Breast epithelium (tissue), 4 donors: ENCODE data around the gene FIGNL1. TPM values are rescaled to one million over a fixed set of nuclear protein-coding genes. Genes with fewer than 3 reads are reported as not detected.

Experiments used
- DNase-seq, 2 donors: peaks; one replicate each; pipeline ENCODE4 v3.0.0-alpha.2; 2019; ENCODE audit warnings: low spot score in 2 of 2
- H3K27ac ChIP-seq, 2 donors: fragments of 200-600 bp; sonication (generic) in 1 of 2; one replicate each; pipeline ENCODE4 v1.5.1; 2016 to 2019; ENCODE audit warnings: mild to moderate bottlenecking in 1 of 2
- H3K27me3 ChIP-seq, 2 donors: fragments of 200-600 bp; sonication (generic) in 1 of 2; one replicate each; pipeline versions ENCODE4 v1.5.1 to v1.6.0; 2017 to 2019; ENCODE audit warnings: control low read depth in 1 of 2, mild to moderate bottlenecking in 1 of 2
- H3K36me3 ChIP-seq: fragments of 200-600 bp; one replicate; pipeline ENCODE4 v1.5.1; 2019
- H3K4me1 ChIP-seq, 2 donors: fragments of 200-600 bp; sonication (generic); one replicate each; pipeline ENCODE4 v1.5.1; 2016 to 2019; ENCODE audit warnings: control low read depth in 1 of 2
- H3K4me3 ChIP-seq, 3 donors: fragments of 200-600 bp; sonication (generic); 1 replicate in 2 of 3; 2 replicates in 1 of 3; pipeline ENCODE4 v1.5.1; 2016 to 2019; ENCODE audit warnings: mild to moderate bottlenecking in 3 of 3, moderate library complexity in 2 of 3
- H3K9me3 ChIP-seq, 2 donors: fragments of 200-600 bp; sonication (generic) in 1 of 2; one replicate each; pipeline ENCODE4 v1.5.1; 2016 to 2019; ENCODE audit warnings: control low read depth in 1 of 2
- POLR2A ChIP-seq: fragments of 450-650 bp; IDR thresholded peaks from one replicate; pipeline ENCODE4 v1.6.1; 2016; ENCODE audit warnings: antibody characterized with exemption, mild to moderate bottlenecking, moderate library complexity
- POLR2AphosphoS5 ChIP-seq, 3 donors: sonication (generic); formaldehyde crosslinking; IDR thresholded peaks; one replicate each; pipeline ENCODE4 v1.6.1; 2017; ENCODE audit warnings: antibody characterized with exemption in 3 of 3
- intact Hi-C: fragments of 100-400 bp; cut with DNase I; formaldehyde crosslinking; loops from one replicate; pipeline ENCODE4 v1.15.1; 2023; ENCODE audit warnings: low total_unique reads
- total RNA-seq, 3 donors: library from RNA; depleted of rRNA; stranded (reverse); fragments of >200 nt; gene quantifications; one replicate each; pipeline ENCODE4 v1.1.0, GENCODE V29; 2016
- TF ChIP-seq, protein P1 (sequence below), 3 donors: fragments of 450-650 bp; IDR thresholded peaks; one replicate each; pipeline ENCODE4 v1.5.1; 2016 to 2017; ENCODE audit warnings: antibody characterized with exemption in 3 of 3, mild to moderate bottlenecking in 3 of 3, moderate library complexity in 3 of 3

FIGNL1 gene
- total RNA-seq, 3 donors from 2014 or later, result 10.8 to 13.1 (median 11.7) TPM

DNA sequence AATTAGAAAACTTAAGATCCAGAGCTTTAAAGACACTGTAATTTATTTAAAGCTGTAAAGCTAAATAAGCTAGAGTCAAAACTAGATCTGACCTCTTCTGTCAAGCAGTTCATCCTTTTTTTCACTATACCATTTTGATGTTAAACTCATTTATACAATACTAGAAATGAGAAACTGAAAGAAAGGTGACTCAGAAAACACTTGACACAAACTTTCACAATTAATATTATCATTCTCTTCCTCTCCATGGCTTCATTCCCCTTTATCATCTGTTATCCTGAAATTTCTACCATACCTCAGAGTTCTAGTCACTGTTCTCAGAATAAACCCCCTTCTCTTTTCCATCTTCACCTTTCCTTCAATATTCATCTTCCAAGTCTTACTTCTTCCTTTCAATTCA is 1.3 kb downstream of the FIGNL1 start:
- H3K27ac ChIP-seq, result no peak overlapping the region
- no peaks in the 10 kb centered on the region for H3K36me3 ChIP-seq
- DNase-seq, result no peak
- no peaks in the 10 kb centered on the region for H3K9me3 ChIP-seq
- H3K4me1 ChIP-seq, result no peaks in the 10 kb centered on the region
- no peak for TF ChIP-seq POLR2AphosphoS5 (IDR thresholded peaks at IDR 0.05)
- TF ChIP-seq, protein P1, sequence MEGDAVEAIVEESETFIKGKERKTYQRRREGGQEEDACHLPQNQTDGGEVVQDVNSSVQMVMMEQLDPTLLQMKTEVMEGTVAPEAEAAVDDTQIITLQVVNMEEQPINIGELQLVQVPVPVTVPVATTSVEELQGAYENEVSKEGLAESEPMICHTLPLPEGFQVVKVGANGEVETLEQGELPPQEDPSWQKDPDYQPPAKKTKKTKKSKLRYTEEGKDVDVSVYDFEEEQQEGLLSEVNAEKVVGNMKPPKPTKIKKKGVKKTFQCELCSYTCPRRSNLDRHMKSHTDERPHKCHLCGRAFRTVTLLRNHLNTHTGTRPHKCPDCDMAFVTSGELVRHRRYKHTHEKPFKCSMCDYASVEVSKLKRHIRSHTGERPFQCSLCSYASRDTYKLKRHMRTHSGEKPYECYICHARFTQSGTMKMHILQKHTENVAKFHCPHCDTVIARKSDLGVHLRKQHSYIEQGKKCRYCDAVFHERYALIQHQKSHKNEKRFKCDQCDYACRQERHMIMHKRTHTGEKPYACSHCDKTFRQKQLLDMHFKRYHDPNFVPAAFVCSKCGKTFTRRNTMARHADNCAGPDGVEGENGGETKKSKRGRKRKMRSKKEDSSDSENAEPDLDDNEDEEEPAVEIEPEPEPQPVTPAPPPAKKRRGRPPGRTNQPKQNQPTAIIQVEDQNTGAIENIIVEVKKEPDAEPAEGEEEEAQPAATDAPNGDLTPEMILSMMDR (IDR thresholded peaks at IDR 0.05), result no peak
- TF ChIP-seq POLR2A, result no peak
- peak overlapping the region in 1 of 3 donors; percentile 94 for H3K4me3 ChIP-seq
- intact Hi-C loops, result no loop called here
- H3K27me3 ChIP-seq, result no peaks in the 10 kb centered on the region

DNA sequence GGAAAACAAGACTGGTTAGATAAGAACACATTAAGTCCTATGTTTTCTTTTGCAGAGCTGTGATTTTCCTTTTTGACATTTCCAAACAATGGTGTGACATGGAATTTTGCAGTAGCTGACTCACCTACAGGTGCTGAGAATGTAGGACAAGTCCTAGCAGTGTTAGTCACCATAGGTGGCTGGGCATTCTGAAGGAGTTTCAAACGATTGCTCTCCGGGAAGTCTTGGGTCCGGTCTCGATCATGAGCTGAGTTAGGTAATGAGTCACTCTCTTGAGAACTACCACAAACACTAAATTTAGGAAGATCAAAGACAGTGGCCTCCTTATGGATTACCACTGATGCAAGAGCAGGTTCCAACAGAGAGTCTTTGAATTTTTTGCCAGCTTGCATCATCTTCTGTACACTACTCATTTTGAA is 3.6 kb downstream of the FIGNL1 start:
- TF ChIP-seq, protein P1 (IDR thresholded peaks at IDR 0.05), result no peak
- TF ChIP-seq POLR2AphosphoS5 (IDR thresholded peaks at IDR 0.05), result no peak
- no peak for TF ChIP-seq POLR2A
- Histone ChIP-seq H3K36me3 (no peaks in the 10 kb centered on the region), H3K27me3 (no peaks in the 10 kb centered on the region), H3K4me3 (no peak overlapping the region), H3K27ac (no peak overlapping the region), H3K9me3 (no peaks in the 10 kb centered on the region), H3K4me1 (no peaks in the 10 kb centered on the region)
- intact Hi-C loops, result no loop called here
- no peak for DNase-seq

DNA sequence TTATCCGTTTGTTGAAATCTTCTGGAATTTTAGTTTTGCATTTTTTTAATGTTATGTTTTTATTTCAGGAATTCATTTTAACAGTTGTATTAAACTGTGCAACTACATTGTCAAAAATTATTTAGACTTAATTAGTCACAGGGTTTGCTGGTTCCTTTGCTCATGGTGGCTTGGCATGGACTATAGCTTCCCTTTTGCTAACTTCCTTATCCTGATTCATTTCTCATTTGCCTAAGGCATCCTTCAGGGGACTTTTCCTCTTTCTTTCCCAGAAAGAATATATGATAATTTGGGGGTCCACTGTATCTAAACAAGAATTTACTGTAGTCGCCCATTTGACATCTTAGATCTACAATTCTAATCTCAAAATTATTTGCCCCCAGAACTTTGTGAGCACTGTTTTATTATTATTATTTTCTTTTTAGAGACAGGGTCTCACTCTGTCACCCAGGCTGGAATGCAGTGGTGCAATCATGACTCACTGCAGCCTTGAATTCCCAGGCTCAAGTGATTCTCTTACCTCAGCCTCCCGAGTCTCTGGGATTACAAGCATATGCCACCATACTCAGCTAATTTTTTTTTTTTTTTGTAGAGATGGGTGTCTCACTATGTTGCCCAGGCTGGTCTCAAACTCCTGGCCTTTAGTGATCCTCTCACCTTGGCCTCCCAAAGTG is 13.9 kb downstream of the FIGNL1 start:
- intact Hi-C loops, result no loop called here
- H3K4me3 ChIP-seq, result no peak overlapping the region
- no peak overlapping the region for H3K27ac ChIP-seq
- no peaks in the 10 kb centered on the region for H3K9me3 ChIP-seq
- no peaks in the 10 kb centered on the region for H3K4me1 ChIP-seq
- no peaks in the 10 kb centered on the region for H3K36me3 ChIP-seq
- TF ChIP-seq POLR2A (no peak), POLR2AphosphoS5 (IDR thresholded peaks at IDR 0.05) (no peak)
- TF ChIP-seq, protein P1 (IDR thresholded peaks at IDR 0.05), result no peak
- no peak for DNase-seq
- no peaks in the 10 kb centered on the region for H3K27me3 ChIP-seq

DNA sequence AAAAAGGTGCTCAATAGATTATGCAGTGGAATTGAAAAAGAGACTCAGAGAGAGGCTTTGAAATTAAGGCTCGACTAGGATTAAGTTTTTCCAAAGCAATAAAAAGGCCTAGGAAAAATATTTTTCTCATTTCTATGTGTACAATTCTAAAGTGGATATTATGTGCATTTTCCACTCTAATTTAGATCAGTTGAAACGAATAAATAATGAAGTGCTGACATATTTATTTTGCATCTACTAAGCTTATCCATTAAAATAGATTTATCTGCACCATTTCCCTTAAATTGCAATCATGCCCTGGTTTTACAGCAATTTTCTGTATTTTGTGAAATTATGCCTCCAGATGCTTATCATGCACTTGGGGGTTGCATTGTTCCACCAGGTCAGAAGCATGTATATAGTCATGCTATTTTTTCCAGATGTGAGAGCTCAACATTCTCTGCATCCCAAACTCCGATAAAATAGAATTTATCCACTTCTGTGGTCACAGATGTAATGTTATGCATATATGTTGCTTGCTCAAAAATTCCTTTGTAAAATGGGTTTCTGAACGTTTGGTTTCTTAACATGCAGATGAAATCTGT is 18.3 kb downstream of the FIGNL1 start:
- Histone ChIP-seq H3K27me3 (no peaks in the 10 kb centered on the region), H3K9me3 (no peaks in the 10 kb centered on the region), H3K4me3 (no peak overlapping the region), H3K36me3 (no peaks in the 10 kb centered on the region), H3K4me1 (no peaks in the 10 kb centered on the region), H3K27ac (no peak overlapping the region)
- TF ChIP-seq, protein P1 (IDR thresholded peaks at IDR 0.05), result no peak
- no peak for TF ChIP-seq POLR2AphosphoS5 (IDR thresholded peaks at IDR 0.05)
- TF ChIP-seq POLR2A, result no peak
- intact Hi-C loops, result no loop called here
- DNase-seq, result no peak

DNA sequence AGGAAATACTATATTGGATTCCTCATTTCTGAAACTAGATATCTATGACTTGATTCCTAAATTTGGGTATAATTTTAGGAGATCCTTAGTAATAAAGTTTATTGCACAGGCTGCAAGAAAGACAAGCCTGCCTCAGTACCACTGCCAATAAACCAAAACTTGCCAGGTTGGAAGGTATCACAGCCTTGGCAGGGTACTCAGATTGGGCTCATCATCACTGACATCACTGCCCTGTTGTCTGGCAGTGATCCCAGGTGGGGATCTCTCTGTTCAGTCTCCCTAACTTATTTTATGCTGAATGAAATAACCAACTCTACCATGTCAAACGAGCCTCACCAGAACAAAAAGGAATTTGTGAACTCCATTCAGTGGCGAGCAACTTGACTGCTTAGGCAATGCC is 18.8 kb downstream of the FIGNL1 start:
- H3K9me3 ChIP-seq, result no peaks in the 10 kb centered on the region
- TF ChIP-seq, protein P1 (IDR thresholded peaks at IDR 0.05), result no peak
- TF ChIP-seq POLR2AphosphoS5 (IDR thresholded peaks at IDR 0.05), result no peak
- no peak for TF ChIP-seq POLR2A
- no peaks in the 10 kb centered on the region for H3K4me1 ChIP-seq
- H3K4me3 ChIP-seq, result no peak overlapping the region
- no peak for DNase-seq
- intact Hi-C loops, result no loop called here
- no peak overlapping the region for H3K27ac ChIP-seq
- no peaks in the 10 kb centered on the region for H3K27me3 ChIP-seq
- H3K36me3 ChIP-seq, result no peaks in the 10 kb centered on the region
